HL-60 (cell line): Measurements from ENCODE around the gene ASIC3.

Experiments
- POLR2AphosphoS5 ChIP-seq: IDR thresholded peaks from 2 replicates; pipeline ENCODE4 v1.6.1; 2012; ENCODE audit warnings: low read depth
- REST ChIP-seq: IDR thresholded peaks from 2 replicates; pipeline ENCODE4 v1.6.1; 2012; ENCODE audit warnings: low read depth; ENCODE audit not compliant: insufficient replicate concordance
- TF ChIP-seq, protein P1 (sequence below): IDR thresholded peaks from one replicate; pipeline ENCODE4 v1.5.1; 2011; ENCODE audit warnings: low read length, control low read depth, inconsistent platforms; ENCODE audit not compliant: insufficient read depth

GRCh38 chr7:151000897-151001495 is 47.3 kb upstream of the ASIC3 start:
- TF ChIP-seq, protein P1, sequence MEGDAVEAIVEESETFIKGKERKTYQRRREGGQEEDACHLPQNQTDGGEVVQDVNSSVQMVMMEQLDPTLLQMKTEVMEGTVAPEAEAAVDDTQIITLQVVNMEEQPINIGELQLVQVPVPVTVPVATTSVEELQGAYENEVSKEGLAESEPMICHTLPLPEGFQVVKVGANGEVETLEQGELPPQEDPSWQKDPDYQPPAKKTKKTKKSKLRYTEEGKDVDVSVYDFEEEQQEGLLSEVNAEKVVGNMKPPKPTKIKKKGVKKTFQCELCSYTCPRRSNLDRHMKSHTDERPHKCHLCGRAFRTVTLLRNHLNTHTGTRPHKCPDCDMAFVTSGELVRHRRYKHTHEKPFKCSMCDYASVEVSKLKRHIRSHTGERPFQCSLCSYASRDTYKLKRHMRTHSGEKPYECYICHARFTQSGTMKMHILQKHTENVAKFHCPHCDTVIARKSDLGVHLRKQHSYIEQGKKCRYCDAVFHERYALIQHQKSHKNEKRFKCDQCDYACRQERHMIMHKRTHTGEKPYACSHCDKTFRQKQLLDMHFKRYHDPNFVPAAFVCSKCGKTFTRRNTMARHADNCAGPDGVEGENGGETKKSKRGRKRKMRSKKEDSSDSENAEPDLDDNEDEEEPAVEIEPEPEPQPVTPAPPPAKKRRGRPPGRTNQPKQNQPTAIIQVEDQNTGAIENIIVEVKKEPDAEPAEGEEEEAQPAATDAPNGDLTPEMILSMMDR, result no peak
- TF ChIP-seq REST (no peak), POLR2AphosphoS5 (0 out of 2 replicates have a peak, but pooled peaks have one; percentile 26)
